Panc1 (cell line): ENCODE measurements around the gene TRPV5. TPM values are rescaled to one million over a fixed set of nuclear protein-coding genes. Genes with fewer than 3 reads are reported as not detected.

ENCODE experiments used
- ATAC-seq: fragments of 200-7000 bp; cut with Tn5 transposase; 2 replicates; pipeline ENCODE4 v1.9.1; 2020; ENCODE audit warnings: mild to moderate bottlenecking, moderate library complexity
- BruUV-seq: library from RNA; stranded (reverse); fragments of 400-500 nt; replicated peaks from 2 replicates; lab custom pipeline; 2021; lab: Mats Ljungman, UMichigan
- CTCF ChIA-PET: fragments of 300-600 bp; sonication (Branson Sonifier 250); formaldehyde crosslinking; loops from one replicate; lab custom pipeline; 2022; ENCODE audit warnings: antibody characterized with exemption; lab: Charles Lee
- POLR2A ChIA-PET: fragments of 300-600 bp; sonication (Branson Sonifier 250); formaldehyde crosslinking; loops from one replicate; lab custom pipeline; 2022; ENCODE audit warnings: antibody characterized with exemption; lab: Charles Lee
- DNase-seq: peaks from one replicate; pipeline ENCODE4 v3.0.0-alpha.2; 2010; ENCODE audit warnings: low read depth, low spot score
- H3K27ac ChIP-seq: 2 replicates; pipeline ENCODE4 v1.5.1; 2011; ENCODE audit warnings: mild to moderate bottlenecking, low read length, inconsistent platforms
- H3K27me3 ChIP-seq: fragments of 200-500 bp; sonication (Bioruptor generic); 2 replicates; pipeline ENCODE4 v1.6.0; 2014; ENCODE audit warnings: low read length, inconsistent platforms; ENCODE audit not compliant: control insufficient read depth, insufficient read depth
- H3K36me3 ChIP-seq: fragments of 200-500 bp; sonication (Bioruptor generic); 2 replicates; pipeline ENCODE4 v1.5.1; 2014; ENCODE audit warnings: inconsistent platforms, mild to moderate bottlenecking, low read length, moderate library complexity; ENCODE audit not compliant: control insufficient read depth, insufficient read depth
- H3K4me1 ChIP-seq: 2 replicates; pipeline ENCODE4 v1.5.1; 2011; ENCODE audit warnings: inconsistent platforms, mild to moderate bottlenecking, low read length, moderate library complexity; ENCODE audit not compliant: control insufficient read depth, insufficient read depth
- H3K4me3 ChIP-seq, 2 experiments: 2 replicates each; pipeline ENCODE4 v1.5.1; 2011 to 2012; ENCODE audit warnings: low read depth in 2 of 2, low read length in 2 of 2, mild to moderate bottlenecking in 2 of 2, inconsistent platforms in 1 of 2, moderate library complexity in 1 of 2
- H3K9me3 ChIP-seq: fragments of 200-500 bp; sonication (Bioruptor generic); 2 replicates; pipeline ENCODE4 v1.5.1; 2014; ENCODE audit warnings: low read depth, mild to moderate bottlenecking, inconsistent platforms, low read length, moderate library complexity; ENCODE audit not compliant: control insufficient read depth, insufficient read depth
- POLR2AphosphoS5 ChIP-seq: IDR thresholded peaks from 2 replicates; pipeline ENCODE4 v1.6.1; 2012; ENCODE audit warnings: mild to moderate bottlenecking, low read depth, low read length, moderate library complexity
- SIN3A ChIP-seq: IDR thresholded peaks from 2 replicates; pipeline ENCODE4 v1.6.1; 2012; ENCODE audit warnings: low read depth, mild to moderate bottlenecking, low read length, moderate library complexity, borderline replicate concordance; ENCODE audit not compliant: insufficient read depth
- TCF7L2 ChIP-seq: IDR thresholded peaks from 2 replicates; pipeline ENCODE4 v1.6.1; 2011; ENCODE audit warnings: mild to moderate bottlenecking, low read depth, low read length, inconsistent platforms
- in situ Hi-C: cut with HindIII; loops from 2 replicates; pipeline ENCODE4 v1.10.0; 2016; ENCODE audit warnings: low sequenced_read_pairs, low pct_unique_long_range_greater_than_20kb
- intact Hi-C: fragments of 100-400 bp; cut with micrococcal nuclease; formaldehyde crosslinking; loops from one replicate; pipeline ENCODE4 v1.10.0; 2022; ENCODE audit not compliant: unreplicated experiment
- total RNA-seq: library from RNA; stranded (reverse); gene quantifications from one replicate; pipeline ENCODE4 v1.2.1, GENCODE V29; 2021; ENCODE audit not compliant: unreplicated experiment
- TF ChIP-seq, protein P1 (sequence below): fragments of 450-650 bp; IDR thresholded peaks from 2 replicates; pipeline ENCODE4 v1.5.1; 2017; ENCODE audit warnings: mild to moderate bottlenecking
- TF ChIP-seq, protein P2 (sequence below), 2 experiments: IDR thresholded peaks; 2 replicates each; pipeline ENCODE4 v1.6.1; 2011 to 2012; ENCODE audit warnings: low read depth in 2 of 2, control low read depth in 1 of 2, low read length in 1 of 2, mild to moderate bottlenecking in 1 of 2, moderate library complexity in 1 of 2; ENCODE audit not compliant: insufficient read depth in 1 of 2

Gene TRPV5
- total RNA-seq, 1 experiment from 2014 or later = not detected

DNA sequence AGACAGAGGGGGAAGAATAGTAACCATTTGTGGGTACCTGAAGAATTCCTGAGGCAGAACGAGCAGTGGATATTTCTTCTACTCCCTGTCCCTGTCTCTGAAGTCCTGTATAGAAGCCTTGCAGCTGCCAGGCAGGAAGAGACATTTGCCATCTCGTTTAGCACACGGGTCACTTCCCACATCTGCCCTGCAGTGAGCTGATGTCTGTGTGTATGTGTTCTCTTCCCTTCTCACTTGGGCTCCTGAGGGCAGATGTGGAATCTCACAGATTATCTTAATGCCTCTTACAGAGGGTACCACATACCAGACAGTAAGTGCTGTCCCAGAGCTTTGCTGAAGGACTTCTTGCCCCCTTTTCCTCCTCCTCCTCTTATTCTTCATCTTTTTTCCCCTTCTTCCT is 33.9 kb downstream of the TRPV5 start:
- Histone ChIP-seq H3K4me1 (no peaks in the 10 kb centered on the region), H3K36me3 (no peaks in the 10 kb centered on the region), H3K27me3 (no peaks in the 10 kb centered on the region), H3K9me3 (no peaks in the 10 kb centered on the region), H3K4me3 (no peak overlapping the region), H3K27ac (no peak overlapping the region)
- intact Hi-C loops (no loop called here), in situ Hi-C loops (no loop called here)
- CTCF ChIA-PET = no interaction called here
- DNase-seq = no peak
- no peak for ATAC-seq
- BruUV-seq = no TSS peak
- TF ChIP-seq SIN3A (no peak), TCF7L2 (no peak), POLR2AphosphoS5 (no peak)
- TF ChIP-seq, protein P1, sequence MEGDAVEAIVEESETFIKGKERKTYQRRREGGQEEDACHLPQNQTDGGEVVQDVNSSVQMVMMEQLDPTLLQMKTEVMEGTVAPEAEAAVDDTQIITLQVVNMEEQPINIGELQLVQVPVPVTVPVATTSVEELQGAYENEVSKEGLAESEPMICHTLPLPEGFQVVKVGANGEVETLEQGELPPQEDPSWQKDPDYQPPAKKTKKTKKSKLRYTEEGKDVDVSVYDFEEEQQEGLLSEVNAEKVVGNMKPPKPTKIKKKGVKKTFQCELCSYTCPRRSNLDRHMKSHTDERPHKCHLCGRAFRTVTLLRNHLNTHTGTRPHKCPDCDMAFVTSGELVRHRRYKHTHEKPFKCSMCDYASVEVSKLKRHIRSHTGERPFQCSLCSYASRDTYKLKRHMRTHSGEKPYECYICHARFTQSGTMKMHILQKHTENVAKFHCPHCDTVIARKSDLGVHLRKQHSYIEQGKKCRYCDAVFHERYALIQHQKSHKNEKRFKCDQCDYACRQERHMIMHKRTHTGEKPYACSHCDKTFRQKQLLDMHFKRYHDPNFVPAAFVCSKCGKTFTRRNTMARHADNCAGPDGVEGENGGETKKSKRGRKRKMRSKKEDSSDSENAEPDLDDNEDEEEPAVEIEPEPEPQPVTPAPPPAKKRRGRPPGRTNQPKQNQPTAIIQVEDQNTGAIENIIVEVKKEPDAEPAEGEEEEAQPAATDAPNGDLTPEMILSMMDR = no peak
- TF ChIP-seq, protein P2, sequence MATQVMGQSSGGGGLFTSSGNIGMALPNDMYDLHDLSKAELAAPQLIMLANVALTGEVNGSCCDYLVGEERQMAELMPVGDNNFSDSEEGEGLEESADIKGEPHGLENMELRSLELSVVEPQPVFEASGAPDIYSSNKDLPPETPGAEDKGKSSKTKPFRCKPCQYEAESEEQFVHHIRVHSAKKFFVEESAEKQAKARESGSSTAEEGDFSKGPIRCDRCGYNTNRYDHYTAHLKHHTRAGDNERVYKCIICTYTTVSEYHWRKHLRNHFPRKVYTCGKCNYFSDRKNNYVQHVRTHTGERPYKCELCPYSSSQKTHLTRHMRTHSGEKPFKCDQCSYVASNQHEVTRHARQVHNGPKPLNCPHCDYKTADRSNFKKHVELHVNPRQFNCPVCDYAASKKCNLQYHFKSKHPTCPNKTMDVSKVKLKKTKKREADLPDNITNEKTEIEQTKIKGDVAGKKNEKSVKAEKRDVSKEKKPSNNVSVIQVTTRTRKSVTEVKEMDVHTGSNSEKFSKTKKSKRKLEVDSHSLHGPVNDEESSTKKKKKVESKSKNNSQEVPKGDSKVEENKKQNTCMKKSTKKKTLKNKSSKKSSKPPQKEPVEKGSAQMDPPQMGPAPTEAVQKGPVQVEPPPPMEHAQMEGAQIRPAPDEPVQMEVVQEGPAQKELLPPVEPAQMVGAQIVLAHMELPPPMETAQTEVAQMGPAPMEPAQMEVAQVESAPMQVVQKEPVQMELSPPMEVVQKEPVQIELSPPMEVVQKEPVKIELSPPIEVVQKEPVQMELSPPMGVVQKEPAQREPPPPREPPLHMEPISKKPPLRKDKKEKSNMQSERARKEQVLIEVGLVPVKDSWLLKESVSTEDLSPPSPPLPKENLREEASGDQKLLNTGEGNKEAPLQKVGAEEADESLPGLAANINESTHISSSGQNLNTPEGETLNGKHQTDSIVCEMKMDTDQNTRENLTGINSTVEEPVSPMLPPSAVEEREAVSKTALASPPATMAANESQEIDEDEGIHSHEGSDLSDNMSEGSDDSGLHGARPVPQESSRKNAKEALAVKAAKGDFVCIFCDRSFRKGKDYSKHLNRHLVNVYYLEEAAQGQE (IDR thresholded peaks at IDR 0.05; ENCODE audit: insufficient read depth in 1 of 2, low read depth in 2 of 2, low read length in 1 of 2) = no peak
- POLR2A ChIA-PET = no interaction called here

DNA sequence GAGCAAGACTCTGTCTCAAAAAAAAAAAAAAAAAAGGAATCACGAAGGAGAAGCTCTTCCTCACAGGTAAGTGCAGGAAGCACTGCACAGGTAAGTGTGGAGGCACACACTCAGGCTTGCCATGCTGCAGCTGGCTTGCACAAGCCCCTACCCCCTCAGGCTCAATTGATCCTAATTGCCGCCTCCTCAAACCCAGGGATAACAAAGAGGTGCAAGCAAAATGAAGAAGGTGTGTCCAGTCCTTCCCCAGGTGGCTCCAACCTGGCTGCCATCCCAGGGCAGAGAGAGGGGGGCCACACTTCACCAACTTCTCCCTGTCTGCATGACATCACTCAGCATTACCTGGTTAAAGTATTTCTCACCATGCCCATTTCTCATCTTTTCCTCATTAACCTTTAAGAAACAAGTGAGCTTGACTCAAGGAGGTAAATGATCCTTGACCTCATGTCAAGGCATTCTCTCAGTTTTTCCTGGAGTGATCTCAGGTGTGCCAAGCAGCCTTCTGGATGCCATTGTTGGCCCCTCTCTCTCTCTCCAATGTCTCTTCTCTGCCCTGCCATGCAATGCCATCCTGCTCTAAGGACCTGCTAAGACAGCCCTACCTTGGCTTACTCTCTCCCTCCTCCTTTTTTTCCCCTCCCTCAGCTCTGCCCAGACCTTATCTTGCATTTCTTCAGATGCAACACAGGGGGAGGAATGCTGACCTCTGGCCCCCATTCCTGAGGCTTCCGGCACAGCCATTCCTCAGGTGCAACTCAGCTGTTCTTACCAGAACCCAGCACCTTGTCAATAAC is 35.0 kb downstream of the TRPV5 start:
- ATAC-seq (no peak), DNase-seq (no peak)
- in situ Hi-C loops (no loop called here), intact Hi-C loops (no loop called here)
- no peaks in the 10 kb centered on the region for H3K4me1 ChIP-seq
- H3K36me3 ChIP-seq = no peaks in the 10 kb centered on the region
- POLR2A ChIA-PET = no interaction called here
- H3K4me3 ChIP-seq = no peak overlapping the region
- H3K9me3 ChIP-seq = no peaks in the 10 kb centered on the region
- H3K27ac ChIP-seq = no peak overlapping the region
- no peaks in the 10 kb centered on the region for H3K27me3 ChIP-seq
- BruUV-seq = no TSS peak
- CTCF ChIA-PET = interaction anchor here (1.1 kb wide), 1 partner anchor 116 kb away, joined by 3 read pairs; no protein-coding TSS in a partner anchor
- no peak for TF ChIP-seq TCF7L2
- TF ChIP-seq, protein P2 (IDR thresholded peaks at IDR 0.05; ENCODE audit: insufficient read depth in 1 of 2, low read depth in 2 of 2, low read length in 1 of 2) = no peak
- no peak for TF ChIP-seq POLR2AphosphoS5
- TF ChIP-seq, protein P1 = no peak
- TF ChIP-seq SIN3A = no peak
